ENCODE measurements around the gene DEAF1.

Gene DEAF1

GRCh38 chr11:598005-598680 lies 96.9 kb downstream of the DEAF1 start:
- no peak for TF ChIP-seq SIN3A (IDR thresholded peaks at IDR 0.05; ENCODE audit: borderline replicate concordance, insufficient read depth, low read length)
- no peak for TF ChIP-seq FOXP2 (optimal IDR thresholded peaks at IDR 0.05; ENCODE audit: borderline replicate concordance, extremely low read depth, extremely low read length, insufficient read depth)
- TF ChIP-seq POLR2AphosphoS5 (IDR thresholded peaks at IDR 0.05; ENCODE audit: low read depth, low read length): no peak
- TF ChIP-seq REST (IDR thresholded peaks at IDR 0.05; ENCODE audit: insufficient read depth in 1 of 2, low read depth in 2 of 2, low read length in 2 of 2): no peak
- no peak for TF ChIP-seq TAF1 (IDR thresholded peaks at IDR 0.05; ENCODE audit: borderline replicate concordance, insufficient read depth, low read length)

GRCh38 chr11:597166-597725 lies 97.8 kb downstream of the DEAF1 start:
- TF ChIP-seq SIN3A (IDR thresholded peaks at IDR 0.05; ENCODE audit: borderline replicate concordance, insufficient read depth, low read length) (no peak), TAF1 (IDR thresholded peaks at IDR 0.05; ENCODE audit: borderline replicate concordance, insufficient read depth, low read length) (no peak), FOXP2 (optimal IDR thresholded peaks at IDR 0.05; ENCODE audit: borderline replicate concordance, extremely low read depth, extremely low read length, insufficient read depth) (no peak), POLR2AphosphoS5 (IDR thresholded peaks at IDR 0.05; ENCODE audit: low read depth, low read length) (no peak), REST (IDR thresholded peaks at IDR 0.05; ENCODE audit: insufficient read depth in 1 of 2, low read depth in 2 of 2, low read length in 2 of 2) (no peak)

GRCh38 chr11:596374-596773 lies 98.6 kb downstream of the DEAF1 start:
- no peak for TF ChIP-seq FOXP2 (optimal IDR thresholded peaks at IDR 0.05; ENCODE audit: borderline replicate concordance, extremely low read depth, extremely low read length, insufficient read depth)

GRCh38 chr11:595400-595799 lies 99.6 kb downstream of the DEAF1 start:
- no peak for TF ChIP-seq FOXP2 (optimal IDR thresholded peaks at IDR 0.05; ENCODE audit: borderline replicate concordance, extremely low read depth, extremely low read length, insufficient read depth)
- no peak for TF ChIP-seq SIN3A (IDR thresholded peaks at IDR 0.05; ENCODE audit: borderline replicate concordance, insufficient read depth, low read length)
- no peak for TF ChIP-seq TAF1 (IDR thresholded peaks at IDR 0.05; ENCODE audit: borderline replicate concordance, insufficient read depth, low read length)
- no peak for TF ChIP-seq POLR2AphosphoS5 (IDR thresholded peaks at IDR 0.05; ENCODE audit: low read depth, low read length)
- TF ChIP-seq REST (IDR thresholded peaks at IDR 0.05; ENCODE audit: insufficient read depth in 1 of 2, low read depth in 2 of 2, low read length in 2 of 2): no peak

Data from PFSK-1 (cell line).